Right atrium auricular region (tissue), 2 donors: ENCODE results near the gene ARL4C. TPM values are rescaled to one million over a fixed set of nuclear protein-coding genes. Genes with fewer than 3 reads are reported as not detected.

Experiments used
- DNase-seq: peaks from one replicate; pipeline ENCODE4 v3.0.0-alpha.2; 2019; ENCODE audit warnings: low spot score
- H3K27ac ChIP-seq, 2 donors: fragments of 200-600 bp; sonication (generic); 1 replicate in 1 of 2; 2 replicates in 1 of 2; pipeline ENCODE4 v1.5.1; 2016 to 2019
- H3K27me3 ChIP-seq, 2 donors: fragments of 200-600 bp; sonication (generic); one replicate each; pipeline versions ENCODE4 v1.5.1 to v1.6.0; 2017 to 2019
- H3K36me3 ChIP-seq: fragments of 200-600 bp; sonication (generic); one replicate; pipeline ENCODE4 v1.5.1; 2016
- H3K4me1 ChIP-seq, 2 donors: fragments of 200-600 bp; sonication (generic); one replicate each; pipeline versions ENCODE4 v1.5.1 to v1.6.0; 2017 to 2019
- H3K4me3 ChIP-seq, 2 donors: fragments of 200-600 bp; sonication (generic); 1 replicate in 1 of 2; 2 replicates in 1 of 2; pipeline ENCODE4 v1.5.1; 2017 to 2019; ENCODE audit warnings: mild to moderate bottlenecking in 1 of 2, moderate library complexity in 1 of 2
- H3K9me3 ChIP-seq, 2 donors: fragments of 200-600 bp; sonication (generic); one replicate each; pipeline ENCODE4 v1.5.1; 2019
- total RNA-seq, 2 donors: library from RNA; depleted of rRNA; stranded (reverse); fragments of >200 nt; gene quantifications; one replicate each; pipeline ENCODE4 v1.1.0, GENCODE V29; 2016
- TF ChIP-seq, protein P1 (sequence below), 2 donors: fragments of 200-600 bp; sonication (generic); IDR thresholded peaks; one replicate each; pipeline ENCODE4 v1.5.1; 2019; ENCODE audit warnings: antibody characterized with exemption in 2 of 2

The ARL4C gene
- total RNA-seq, 2 donors from 2014 or later: 3.1 to 3.4 TPM

- no peaks in the 10 kb centered on the region for H3K27me3 ChIP-seq
- H3K4me1 ChIP-seq: no peaks in the 10 kb centered on the region
These were observed 20.1 kb downstream of the ARL4C start for GRCh38 chr2:234476766-234477165.

DNA sequence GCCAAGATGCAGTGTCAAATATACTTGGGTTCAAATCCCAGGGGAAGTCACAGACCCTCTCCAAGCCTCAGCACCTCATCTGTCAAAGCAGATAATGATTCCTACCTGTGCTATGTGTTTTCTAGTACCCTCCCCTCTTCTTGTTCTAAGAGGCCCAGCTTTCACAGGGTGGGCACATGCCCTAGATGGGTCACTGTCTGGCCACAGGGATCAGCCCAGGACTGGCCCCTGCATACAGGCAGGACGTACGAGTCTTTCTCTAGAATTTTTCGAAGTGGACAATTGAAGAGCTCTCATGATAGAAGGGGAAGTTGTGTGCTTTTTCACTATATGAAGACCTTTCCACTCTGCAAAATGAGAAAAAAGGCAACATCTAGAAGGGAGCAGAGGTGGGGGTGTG, 22.2 kb downstream of the ARL4C start:
- no peaks in the 10 kb centered on the region for H3K27me3 ChIP-seq
- no peak overlapping the region for H3K4me3 ChIP-seq
- TF ChIP-seq, protein P1, sequence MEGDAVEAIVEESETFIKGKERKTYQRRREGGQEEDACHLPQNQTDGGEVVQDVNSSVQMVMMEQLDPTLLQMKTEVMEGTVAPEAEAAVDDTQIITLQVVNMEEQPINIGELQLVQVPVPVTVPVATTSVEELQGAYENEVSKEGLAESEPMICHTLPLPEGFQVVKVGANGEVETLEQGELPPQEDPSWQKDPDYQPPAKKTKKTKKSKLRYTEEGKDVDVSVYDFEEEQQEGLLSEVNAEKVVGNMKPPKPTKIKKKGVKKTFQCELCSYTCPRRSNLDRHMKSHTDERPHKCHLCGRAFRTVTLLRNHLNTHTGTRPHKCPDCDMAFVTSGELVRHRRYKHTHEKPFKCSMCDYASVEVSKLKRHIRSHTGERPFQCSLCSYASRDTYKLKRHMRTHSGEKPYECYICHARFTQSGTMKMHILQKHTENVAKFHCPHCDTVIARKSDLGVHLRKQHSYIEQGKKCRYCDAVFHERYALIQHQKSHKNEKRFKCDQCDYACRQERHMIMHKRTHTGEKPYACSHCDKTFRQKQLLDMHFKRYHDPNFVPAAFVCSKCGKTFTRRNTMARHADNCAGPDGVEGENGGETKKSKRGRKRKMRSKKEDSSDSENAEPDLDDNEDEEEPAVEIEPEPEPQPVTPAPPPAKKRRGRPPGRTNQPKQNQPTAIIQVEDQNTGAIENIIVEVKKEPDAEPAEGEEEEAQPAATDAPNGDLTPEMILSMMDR (IDR thresholded peaks at IDR 0.05): no peak
- no peak overlapping the region for H3K27ac ChIP-seq
- no peaks in the 10 kb centered on the region for H3K4me1 ChIP-seq
- no peak for DNase-seq
- no peaks in the 10 kb centered on the region for H3K36me3 ChIP-seq
- no peaks in the 10 kb centered on the region for H3K9me3 ChIP-seq

More at GRCh38 chr2:234476766-234477165, 20.1 kb downstream of the ARL4C start:
- TF ChIP-seq, protein P1 (IDR thresholded peaks at IDR 0.05): no peak
- Histone ChIP-seq H3K36me3 (no peaks in the 10 kb centered on the region), H3K27ac (no peak overlapping the region), H3K4me3 (no peak overlapping the region), H3K9me3 (no peaks in the 10 kb centered on the region)
- DNase-seq: no peak

DNA sequence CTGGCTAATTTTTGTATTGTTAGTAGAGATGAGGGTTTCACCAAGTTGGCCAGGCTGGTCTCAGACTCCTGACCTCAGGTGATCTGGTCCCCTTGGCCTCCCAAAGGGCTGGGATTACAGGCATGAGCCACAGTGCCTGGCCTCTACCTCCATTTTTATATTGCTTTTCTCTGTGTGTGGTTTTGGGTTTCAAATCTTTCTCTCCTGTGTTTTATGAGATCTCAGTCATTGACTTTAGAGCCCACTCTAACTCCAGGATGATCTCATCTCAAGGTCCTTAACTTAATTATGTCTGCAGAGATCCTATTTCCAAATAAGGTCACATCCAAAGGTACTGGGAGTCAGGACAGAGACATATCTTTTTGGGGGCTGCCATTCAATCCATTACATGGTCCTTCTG, 24.7 kb downstream of the ARL4C start:
- H3K9me3 ChIP-seq: no peaks in the 10 kb centered on the region
- no peak overlapping the region for H3K27ac ChIP-seq
- no peaks in the 10 kb centered on the region for H3K4me1 ChIP-seq
- TF ChIP-seq, protein P1 (IDR thresholded peaks at IDR 0.05): no peak
- H3K4me3 ChIP-seq: no peak overlapping the region
- no peak for DNase-seq
- H3K36me3 ChIP-seq: no peaks in the 10 kb centered on the region
- no peaks in the 10 kb centered on the region for H3K27me3 ChIP-seq

DNA sequence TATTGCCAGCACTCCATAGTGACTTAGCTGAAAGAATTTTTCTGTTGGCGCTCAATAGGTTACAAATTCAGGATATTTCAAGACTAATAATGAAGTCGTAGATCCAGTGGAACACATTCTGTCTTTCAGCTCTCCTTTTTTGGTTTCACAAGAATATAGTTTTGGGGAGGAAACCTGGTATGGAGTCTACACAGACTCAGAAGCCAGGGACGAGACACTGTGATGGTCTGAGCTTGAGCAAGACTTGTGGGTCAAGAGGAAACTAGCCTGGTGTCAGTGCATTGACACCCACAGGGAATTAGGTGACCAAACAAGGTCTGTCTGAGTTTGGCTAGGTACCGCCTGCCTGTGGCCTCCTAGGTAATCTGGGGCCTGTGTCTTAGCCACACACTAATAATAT, 26.9 kb downstream of the ARL4C start:
- Histone ChIP-seq H3K4me1 (no peaks in the 10 kb centered on the region), H3K27me3 (no peaks in the 10 kb centered on the region), H3K36me3 (no peaks in the 10 kb centered on the region), H3K9me3 (no peaks in the 10 kb centered on the region), H3K27ac (no peak overlapping the region), H3K4me3 (no peak overlapping the region)
- TF ChIP-seq, protein P1 (IDR thresholded peaks at IDR 0.05): no peak
- no peak for DNase-seq

DNA sequence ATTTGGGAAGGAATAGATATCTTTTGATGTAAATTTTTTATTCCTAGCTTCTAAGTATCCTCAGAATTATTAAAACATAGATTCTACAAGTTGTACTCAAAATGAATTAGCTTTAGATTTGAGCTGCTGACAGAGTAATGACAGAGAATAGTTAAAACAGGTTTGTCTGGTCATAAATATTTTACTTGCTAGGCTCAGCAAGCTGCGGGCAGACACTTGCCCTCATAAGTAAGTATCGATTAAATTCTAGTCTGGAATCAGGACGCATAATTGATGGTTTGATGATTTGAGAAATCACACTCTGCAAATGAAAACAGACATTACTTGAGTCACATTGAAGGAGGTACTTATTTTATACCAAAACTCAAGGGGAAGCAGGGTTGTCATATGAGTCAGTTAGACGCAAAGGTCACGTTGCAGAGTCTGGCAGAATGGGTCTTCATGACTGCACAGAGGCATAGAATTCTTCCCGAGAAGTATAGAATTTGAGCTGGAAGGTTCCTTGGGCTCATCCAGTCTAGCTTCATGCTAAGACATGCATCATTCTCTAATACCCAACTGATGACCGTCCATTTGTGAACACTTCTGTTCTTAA, 27.5 kb downstream of the ARL4C start:
- no peaks in the 10 kb centered on the region for H3K27me3 ChIP-seq
- H3K36me3 ChIP-seq: no peaks in the 10 kb centered on the region
- DNase-seq: no peak
- no peaks in the 10 kb centered on the region for H3K9me3 ChIP-seq
- peak overlapping the region in 1 of 2 donors; percentile 55 for H3K27ac ChIP-seq
- no peak overlapping the region for H3K4me3 ChIP-seq
- TF ChIP-seq, protein P1 (IDR thresholded peaks at IDR 0.05): no peak
- no peaks in the 10 kb centered on the region for H3K4me1 ChIP-seq

DNA sequence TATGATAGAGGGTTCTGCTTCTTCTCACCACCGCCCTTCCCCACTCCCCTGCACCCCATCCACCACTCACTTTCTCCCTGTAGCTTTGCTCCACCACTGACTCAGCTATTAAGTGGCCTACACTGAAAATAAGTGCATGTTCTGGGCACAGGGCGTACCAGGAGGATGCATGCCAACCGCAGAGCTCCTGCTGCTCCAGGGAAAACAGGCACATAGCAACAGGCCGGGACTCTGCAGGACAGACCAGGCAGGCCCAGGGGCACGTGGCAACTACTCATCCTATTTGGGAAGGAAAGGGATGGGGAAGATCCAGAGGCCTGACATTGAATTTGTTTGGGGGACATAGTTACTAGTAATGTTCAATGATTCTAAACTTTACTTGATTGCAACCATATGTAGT, 28.4 kb downstream of the ARL4C start:
- Histone ChIP-seq H3K27ac (peak overlapping the region; percentile 55 to 68), H3K27me3 (no peaks in the 10 kb centered on the region)
- no peak for DNase-seq

More for the DNA sequence above, 28.4 kb downstream of the ARL4C start:
- Histone ChIP-seq H3K9me3 (no peaks in the 10 kb centered on the region), H3K4me1 (no peaks in the 10 kb centered on the region), H3K4me3 (no peak overlapping the region), H3K36me3 (no peaks in the 10 kb centered on the region)
- TF ChIP-seq, protein P1 (IDR thresholded peaks at IDR 0.05): no peak
